Astrocyte (in vitro differentiated cells and primary cell): ENCODE data around the gene FADS6. TPM values are rescaled to one million over a fixed set of nuclear protein-coding genes. Genes with fewer than 3 reads are reported as not detected.

ENCODE experiments used
- DNase-seq: peaks from one replicate; pipeline ENCODE4 v3.0.0-alpha.2; 2010; ENCODE audit warnings: low read depth
- FAIRE-seq: peaks from 2 replicates; lab custom pipeline; 2011; peaks lifted over from hg19 to GRCh38; lab: Jason Lieb, UNC
- H2AFZ ChIP-seq: 2 replicates; pipeline ENCODE4 v1.6.0; 2012; ENCODE audit warnings: low read depth, low read length, inconsistent platforms
- H3K27ac ChIP-seq: 2 replicates; pipeline ENCODE4 v1.5.1; 2011; ENCODE audit warnings: low read depth, low read length, inconsistent platforms
- H3K27me3 ChIP-seq: 2 replicates; pipeline ENCODE4 v1.6.0; 2011; ENCODE audit warnings: low read length, inconsistent platforms; ENCODE audit not compliant: insufficient read depth
- H3K36me3 ChIP-seq: 2 replicates; pipeline ENCODE4 v1.5.1; 2011; ENCODE audit warnings: low read length, inconsistent platforms; ENCODE audit not compliant: insufficient read depth
- H3K4me1 ChIP-seq: 2 replicates; pipeline ENCODE4 v1.5.1; 2011; ENCODE audit warnings: low read length, inconsistent platforms; ENCODE audit not compliant: insufficient read depth
- H3K4me2 ChIP-seq: 2 replicates; pipeline ENCODE4 v1.6.0; 2012; ENCODE audit warnings: low read length, inconsistent platforms
- H3K4me3 ChIP-seq: 2 replicates; pipeline ENCODE4 v1.5.1; 2011; ENCODE audit warnings: low read depth, mild to moderate bottlenecking, low read length, inconsistent platforms; ENCODE audit not compliant: insufficient read depth
- H3K79me2 ChIP-seq: 2 replicates; pipeline ENCODE4 v1.6.0; 2012; ENCODE audit warnings: mild to moderate bottlenecking, low read length, inconsistent platforms; ENCODE audit not compliant: insufficient read depth
- H3K9ac ChIP-seq: 2 replicates; pipeline ENCODE4 v1.6.0; 2012; ENCODE audit warnings: mild to moderate bottlenecking, low read length, inconsistent platforms
- H3K9me3 ChIP-seq: 2 replicates; pipeline ENCODE4 v1.5.1; 2012; ENCODE audit warnings: low read depth, mild to moderate bottlenecking, low read length, inconsistent platforms; ENCODE audit not compliant: insufficient read depth
- H4K20me1 ChIP-seq: 2 replicates; pipeline ENCODE4 v1.6.0; 2012; ENCODE audit warnings: low read length, inconsistent platforms; ENCODE audit not compliant: insufficient read depth
- H3K27ac Mint-ChIP-seq: one replicate; pipeline ENCODE4 v1.8.0; 2021; ENCODE audit warnings: mild to moderate bottlenecking, mixed read lengths; ENCODE audit not compliant: unreplicated experiment
- H3K27me3 Mint-ChIP-seq: one replicate; pipeline ENCODE4 v1.8.0; 2021; ENCODE audit warnings: low read depth, mixed read lengths; ENCODE audit not compliant: unreplicated experiment
- H3K36me3 Mint-ChIP-seq: one replicate; pipeline ENCODE4 v1.8.0; 2021; ENCODE audit warnings: low read depth, mixed read lengths; ENCODE audit not compliant: unreplicated experiment
- H3K4me1 Mint-ChIP-seq: one replicate; pipeline ENCODE4 v1.8.0; 2021; ENCODE audit warnings: low read depth, mixed read lengths; ENCODE audit not compliant: unreplicated experiment
- H3K4me3 Mint-ChIP-seq: one replicate; pipeline ENCODE4 v1.8.0; 2021; ENCODE audit warnings: mild to moderate bottlenecking, moderate library complexity, mixed read lengths; ENCODE audit not compliant: unreplicated experiment
- H3K9me3 Mint-ChIP-seq: one replicate; pipeline ENCODE4 v1.8.0; 2021; ENCODE audit warnings: mild to moderate bottlenecking, mixed read lengths; ENCODE audit not compliant: unreplicated experiment
- CTCF ChIP-seq: IDR thresholded peaks from 2 replicates; pipeline ENCODE4 v1.5.1; 2011; ENCODE audit warnings: low read depth, mild to moderate bottlenecking, inconsistent platforms, low read length, moderate library complexity; ENCODE audit not compliant: insufficient read depth
- EZH2 ChIP-seq: IDR thresholded peaks from 2 replicates; pipeline ENCODE4 v1.6.1; 2012; ENCODE audit warnings: mild to moderate bottlenecking, low read length, inconsistent platforms; ENCODE audit not compliant: insufficient read depth
- total RNA-seq: library from RNA; stranded (reverse); gene quantifications from 2 replicates; pipeline ENCODE4 v1.2.1, GENCODE V29; 2021

The FADS6 gene
- total RNA-seq, 1 donor from 2014 or later, result not detected

- Mint-ChIP-seq H3K27ac (no peak overlapping the region), H3K27me3 (peaks cover 29% of the 10 kb centered on the region)
These were observed 5.0 kb downstream of the FADS6 start for GRCh38 chr17:74888469-74888868.

GRCh38 chr17:74883241-74883745 lies 10.1 kb downstream of the FADS6 start:
- no peaks in the 10 kb centered on the region for H3K36me3 Mint-ChIP-seq
- H3K27me3 ChIP-seq, result peaks cover 9% of the 10 kb centered on the region

More at GRCh38 chr17:74888469-74888868, 5.0 kb downstream of the FADS6 start:
- Mint-ChIP-seq H3K9me3 (no peaks in the 10 kb centered on the region), H3K4me3 (no peak overlapping the region), H3K4me1 (no peaks in the 10 kb centered on the region), H3K36me3 (no peaks in the 10 kb centered on the region)
- no peak for TF ChIP-seq CTCF
- no peak for TF ChIP-seq EZH2
- Histone ChIP-seq H3K9ac (no peak overlapping the region), H3K79me2 (no peaks in the 10 kb centered on the region), H3K27me3 (peaks cover 30% of the 10 kb centered on the region), H3K4me1 (no peaks in the 10 kb centered on the region), H4K20me1 (no peaks in the 10 kb centered on the region), H3K4me2 (no peak overlapping the region), H3K9me3 (no peaks in the 10 kb centered on the region), H3K4me3 (no peak overlapping the region), H3K27ac (no peak overlapping the region), H2AFZ (no peak overlapping the region), H3K36me3 (no peaks in the 10 kb centered on the region)
- FAIRE-seq (no peak), DNase-seq (no peak)

More at GRCh38 chr17:74883241-74883745, 10.1 kb downstream of the FADS6 start:
- TF ChIP-seq EZH2 (no peak), CTCF (no peak)
- Mint-ChIP-seq H3K27ac (no peak overlapping the region), H3K9me3 (no peaks in the 10 kb centered on the region), H3K4me3 (no peak overlapping the region), H3K27me3 (peaks cover 35% of the 10 kb centered on the region), H3K4me1 (no peaks in the 10 kb centered on the region)
- Histone ChIP-seq H3K4me1 (no peaks in the 10 kb centered on the region), H3K79me2 (no peaks in the 10 kb centered on the region), H2AFZ (no peak overlapping the region), H3K4me3 (no peak overlapping the region), H3K9ac (no peak overlapping the region), H3K9me3 (no peaks in the 10 kb centered on the region), H3K27ac (no peak overlapping the region), H4K20me1 (no peaks in the 10 kb centered on the region), H3K4me2 (no peak overlapping the region), H3K36me3 (no peaks in the 10 kb centered on the region)
- DNase-seq, result no peak
- FAIRE-seq, result no peak
